Activated naive CD4-positive, alpha-beta T cell treated with Interleukin-2 at 50 U/mL for 16 hours (primary cell): Measurements from ENCODE around the gene PTPN21.
A peak's percentile ranks its signal among the peaks of the same experiment; 100 is the strongest.

ENCODE experiments used
- DNase-seq: peaks from one replicate; pipeline ENCODE4 v3.0.0-alpha.2; 2020

The PTPN21 gene

DNA sequence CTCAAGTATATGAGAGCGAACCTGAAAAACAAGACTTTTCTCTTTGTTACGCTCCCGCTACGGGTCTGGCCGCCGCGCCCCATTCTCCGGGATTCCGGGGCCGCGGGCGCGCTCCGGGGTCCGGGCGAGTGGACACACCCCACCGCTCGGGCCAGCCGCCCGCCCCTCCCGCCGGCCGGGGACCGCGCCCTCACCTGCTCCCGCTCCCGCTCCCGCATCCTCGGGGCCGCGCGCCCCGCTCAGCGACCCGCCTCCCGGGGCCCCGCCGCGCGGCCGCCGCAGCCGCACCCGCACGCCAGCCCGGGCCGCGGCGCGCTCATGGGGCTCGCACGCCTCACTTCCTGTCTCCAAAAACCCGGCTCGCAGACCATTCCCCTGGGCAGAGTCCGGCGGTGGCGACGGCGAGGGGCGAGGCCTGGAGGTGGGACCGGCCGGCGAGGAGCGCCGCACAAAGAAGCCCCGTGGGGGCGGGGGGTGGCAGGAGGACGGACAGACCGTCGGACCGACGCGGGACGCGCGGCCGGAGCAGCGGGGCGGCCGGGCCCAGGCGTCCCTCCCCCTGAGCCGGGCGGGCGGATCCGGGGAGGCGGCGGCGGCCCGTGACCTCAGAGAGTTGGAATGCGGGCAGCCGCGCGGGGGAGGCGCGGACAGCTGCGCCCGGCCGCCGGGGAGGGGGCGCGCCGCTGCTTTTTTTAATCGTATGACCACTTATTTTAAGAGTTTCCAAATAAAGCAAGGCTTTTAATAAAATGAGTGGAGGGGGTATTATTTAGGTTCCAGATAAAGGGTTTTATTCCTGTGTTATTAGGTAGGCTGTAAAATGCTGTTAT is at the start of gene PTPN21:
Gene PTPN21, minus strand, starts transcription at position 551 of the 830 bp plus-strand sequence. CDS start 4,590 bp downstream, outside the sequence.
- DNase-seq, result no peak

GRCh38 chr14:88604212-88604611 is 49.4 kb upstream of the PTPN21 start:
- DNase-seq, result no peak

GRCh38 chr14:88599761-88600439 is 45.1 kb upstream of the PTPN21 start:
- DNase-seq, result peak; percentile 35

DNA sequence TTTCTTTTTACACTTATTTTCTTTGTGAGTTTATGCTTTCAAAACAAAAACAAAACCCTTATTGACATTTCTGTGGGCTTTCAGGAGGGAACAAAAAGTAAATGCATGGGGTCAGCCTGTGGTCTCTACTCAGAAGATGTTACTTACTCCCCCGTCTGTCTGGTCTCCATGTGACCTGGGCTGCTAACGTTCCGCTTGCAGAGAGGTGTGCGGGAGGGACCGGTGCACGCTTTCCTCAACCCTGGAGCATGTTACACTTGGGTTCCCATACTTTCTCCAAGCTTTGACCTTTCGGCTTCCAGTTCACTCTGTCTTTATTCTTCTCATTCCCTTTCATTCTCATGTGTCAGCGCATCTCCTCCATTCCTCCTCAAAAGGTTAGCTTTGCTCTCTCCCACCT is 44.5 kb upstream of the PTPN21 start:
- DNase-seq, result no peak

GRCh38 chr14:88598097-88598675 is 43.4 kb upstream of the PTPN21 start:
- DNase-seq, result no peak

DNA sequence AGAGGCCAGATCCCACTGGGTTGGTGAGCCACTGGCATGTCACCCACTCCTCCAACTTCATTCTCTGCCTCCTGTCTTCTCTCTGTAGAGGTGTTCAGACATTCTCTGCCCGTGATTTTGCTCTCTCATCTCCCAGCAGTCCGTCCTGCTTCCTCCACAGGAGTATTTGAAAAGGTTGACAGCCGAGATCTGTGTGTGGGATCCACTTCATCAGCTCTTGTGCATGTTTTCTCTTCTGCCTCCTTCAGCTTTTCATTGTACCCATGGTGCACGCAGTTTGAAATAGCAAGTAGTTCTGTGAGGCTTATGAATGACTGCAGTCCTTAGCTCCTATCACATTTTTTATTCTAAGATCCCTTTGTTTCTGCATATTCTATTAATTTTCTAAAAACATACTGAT is 42.8 kb upstream of the PTPN21 start:
- no peak for DNase-seq

- no peak for DNase-seq
Measured at GRCh38 chr14:88597038-88597437, 42.2 kb upstream of the PTPN21 start.

- DNase-seq, result no peak
Measured at GRCh38 chr14:88592031-88592430, 37.2 kb upstream of the PTPN21 start.

GRCh38 chr14:88590173-88590572 is 35.4 kb upstream of the PTPN21 start:
- no peak for DNase-seq

DNA sequence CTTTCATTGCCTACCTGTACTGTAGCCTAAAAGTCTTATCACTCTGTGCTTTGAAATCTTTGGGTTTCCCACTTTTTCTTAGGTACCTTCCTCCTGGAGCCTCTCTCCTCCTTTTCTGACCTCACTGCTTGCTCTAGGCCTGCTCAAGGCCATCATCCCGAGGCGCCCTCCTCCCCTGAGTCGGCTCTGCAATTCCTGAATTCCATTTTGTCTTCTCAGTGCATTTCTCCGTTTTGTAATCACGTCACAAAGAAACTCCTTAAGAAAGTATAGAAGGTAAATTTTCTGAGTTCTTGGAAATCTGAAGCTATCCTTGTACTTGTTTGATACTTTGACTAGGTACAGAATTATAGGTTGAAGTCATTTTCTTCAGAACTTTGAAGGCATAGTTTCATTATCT is 33.3 kb upstream of the PTPN21 start:
- no peak for DNase-seq

DNA sequence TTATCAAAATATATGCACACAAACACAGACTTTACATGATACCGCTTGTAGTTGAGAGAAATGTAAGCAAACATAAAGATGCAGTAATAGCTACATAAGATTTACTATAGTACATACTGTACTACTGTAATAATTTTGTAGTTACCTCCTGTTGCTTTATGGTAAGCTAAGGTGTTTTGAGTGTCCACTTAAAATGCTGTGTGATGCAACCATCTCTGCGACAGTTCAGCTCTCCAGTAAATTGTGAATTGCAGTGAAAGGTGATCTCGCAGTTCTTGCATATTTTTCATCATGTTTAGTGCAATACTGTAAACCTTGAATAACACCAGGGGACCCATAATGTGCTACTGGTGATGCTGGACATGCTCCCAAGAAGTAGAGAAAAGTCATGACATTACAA is 29.6 kb upstream of the PTPN21 start:
- DNase-seq, result no peak

- DNase-seq, result no peak
Measured at GRCh38 chr14:88576222-88576621, 21.4 kb upstream of the PTPN21 start.

- no peak for DNase-seq
Measured at GRCh38 chr14:88572117-88572516, 17.3 kb upstream of the PTPN21 start.

DNA sequence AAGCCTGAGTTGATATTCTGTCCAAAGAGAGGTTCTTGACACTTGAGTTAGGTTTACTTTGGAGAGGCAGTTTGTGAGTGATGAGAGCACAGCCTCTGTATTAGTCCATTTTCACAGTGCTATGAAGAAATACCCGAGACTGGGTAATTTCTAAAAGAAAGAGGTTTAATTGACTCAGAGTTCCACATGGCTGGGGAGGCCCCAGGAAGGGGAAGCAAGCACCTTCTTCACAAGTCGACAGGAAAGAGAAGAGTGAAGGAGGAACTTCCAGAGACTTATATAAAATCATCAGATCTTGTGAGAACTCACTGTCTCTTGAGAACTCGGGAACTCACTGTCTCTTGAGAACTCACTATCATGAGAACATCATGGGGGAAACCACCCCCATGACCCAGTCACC is 13.4 kb upstream of the PTPN21 start:
- no peak for DNase-seq

DNA sequence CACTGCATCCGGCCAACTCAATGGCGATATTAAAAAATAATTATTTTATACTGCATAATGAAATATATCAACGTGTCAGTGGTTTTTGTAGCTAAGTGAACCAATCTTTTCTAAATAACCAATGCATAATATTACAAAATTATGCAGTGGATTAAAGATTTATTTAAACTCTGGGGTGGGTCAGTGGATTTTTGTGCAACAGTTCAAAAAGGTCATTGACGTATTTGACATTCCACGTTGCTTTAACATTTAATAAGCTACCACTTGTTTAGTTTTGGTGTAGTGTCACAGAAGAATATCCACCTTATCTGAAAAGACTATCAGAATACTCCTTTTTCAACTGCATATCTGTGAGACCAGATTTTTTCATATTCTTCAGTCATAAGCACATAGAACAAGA is 10.6 kb upstream of the PTPN21 start:
- DNase-seq, result no peak

GRCh38 chr14:88563845-88564244 is 9.0 kb upstream of the PTPN21 start:
- DNase-seq, result no peak

- DNase-seq, result peak; percentile 88
Measured at GRCh38 chr14:88562831-88563686, 8.3 kb upstream of the PTPN21 start, which contains the start of gene ZC3H14. ZC3H14 (plus strand) TSS chr14:88563037; CDS start chr14:88563134, 97 bp downstream.

DNA sequence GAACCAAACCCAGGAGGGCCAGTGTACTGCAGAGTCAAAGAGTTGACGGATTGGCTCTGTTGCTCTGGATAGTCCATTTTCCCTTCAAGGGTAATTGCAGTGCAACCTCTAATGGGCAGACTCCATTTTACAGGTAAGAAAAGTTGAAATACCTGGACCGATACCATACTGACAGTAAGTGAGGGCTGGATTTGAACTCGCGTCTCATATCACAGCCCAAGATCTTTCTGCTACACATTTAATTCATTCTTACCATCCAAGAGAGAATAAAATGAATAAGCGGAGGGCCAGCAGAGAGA is 7.7 kb upstream of the PTPN21 start:
- DNase-seq, result no peak

DNA sequence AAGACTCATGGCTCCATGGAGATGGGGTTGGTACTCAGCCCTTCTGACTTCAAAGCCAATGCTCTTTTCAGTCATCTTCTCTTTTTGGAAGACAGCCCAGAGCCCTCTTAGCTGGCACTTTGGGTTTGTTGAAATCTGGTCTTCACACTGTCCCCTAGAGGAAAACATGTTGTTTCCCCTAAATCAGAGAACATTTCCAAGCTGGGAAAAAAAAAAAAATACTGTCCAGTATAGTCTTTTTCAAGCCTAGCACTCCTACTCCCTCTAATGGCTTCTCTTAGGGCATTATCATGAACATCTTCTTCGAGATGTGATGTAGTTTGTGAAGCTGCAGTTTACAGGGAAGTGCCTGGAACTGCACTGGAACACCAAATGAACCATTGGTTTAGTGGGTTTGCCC is 5.0 kb upstream of the PTPN21 start:
- no peak for DNase-seq

DNA sequence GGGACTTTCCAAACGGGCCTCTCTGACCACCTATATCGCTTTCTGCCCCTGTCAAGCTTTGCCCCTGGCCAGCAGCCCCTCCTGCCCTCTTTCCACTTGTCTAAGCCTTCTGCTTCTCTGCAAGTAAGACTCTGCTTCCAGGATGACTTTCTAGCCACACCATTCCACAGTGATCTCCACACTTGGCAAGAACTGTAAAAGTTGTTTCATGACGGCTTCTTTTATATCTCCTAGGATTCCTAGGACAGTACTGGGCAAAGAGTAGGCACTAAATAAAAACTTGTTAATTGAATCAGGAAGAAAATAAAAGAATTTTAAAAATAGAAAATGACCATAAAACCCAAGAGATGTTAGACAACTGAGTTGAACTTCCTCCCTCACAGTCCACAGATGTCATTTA is 1.8 kb upstream of the PTPN21 start:
- DNase-seq, result no peak

- DNase-seq, result no peak
Measured at GRCh38 chr14:88553886-88554456, 836 bp downstream of the PTPN21 start.

DNA sequence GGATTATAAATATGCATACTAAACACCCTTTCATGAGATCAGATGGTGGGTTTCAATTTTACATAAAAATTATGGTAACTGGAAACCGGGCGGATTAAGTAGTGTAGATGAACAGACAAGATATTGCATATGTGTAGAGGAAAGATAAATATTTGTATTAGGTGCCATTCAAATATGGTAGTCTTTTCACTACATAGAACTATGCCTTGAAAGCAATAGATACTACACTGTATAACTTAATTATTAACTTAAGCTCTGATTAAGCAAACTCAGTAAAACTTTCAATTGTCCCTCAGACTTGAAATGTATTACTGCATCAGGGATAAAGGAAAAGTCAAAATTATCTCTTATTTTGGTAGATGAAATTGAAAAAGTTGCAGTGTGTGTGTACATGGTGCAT is 1.9 kb downstream of the PTPN21 start:
- DNase-seq, result no peak

DNA sequence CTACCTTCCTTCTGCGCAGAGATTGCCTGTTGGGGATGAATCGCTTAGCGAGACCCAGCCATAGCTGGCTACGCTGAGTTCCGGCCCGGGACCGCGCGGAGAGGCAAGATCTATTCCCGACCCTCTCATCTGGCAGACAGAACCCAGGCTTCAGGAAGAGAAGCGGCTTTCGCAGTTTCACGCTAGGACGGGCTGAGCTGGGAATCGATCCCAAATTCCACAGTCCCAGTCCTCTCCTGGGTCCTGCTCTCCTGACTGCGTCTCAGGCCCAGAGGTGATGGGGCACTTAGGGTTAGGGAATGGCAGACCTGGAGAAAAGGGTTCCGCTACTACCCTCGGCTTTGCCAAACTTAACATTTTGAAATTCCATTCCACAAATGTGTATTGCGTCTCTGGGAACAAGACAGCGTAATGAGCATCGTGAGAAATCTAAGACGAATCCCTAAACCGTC is 2.8 kb downstream of the PTPN21 start:
- no peak for DNase-seq
